SU-DHL-6 (cell line): ENCODE measurements around the gene NTM.

Experiments used
- H2AFZ ChIP-seq: fragments of 200-600 bp; sonication (generic); 2 replicates; pipeline ENCODE4 v1.6.1; 2014; ENCODE audit warnings: low read depth, mild to moderate bottlenecking, moderate library complexity, mixed read lengths, antibody characterized with exemption, low read length; ENCODE audit not compliant: severe bottlenecking
- H3F3A ChIP-seq: fragments of 200-600 bp; shearing (Covaris generic); 2 replicates; pipeline ENCODE4 v1.6.0; 2016; ENCODE audit warnings: antibody characterized with exemption, mild to moderate bottlenecking; ENCODE audit not compliant: insufficient read depth
- H3K27ac ChIP-seq: fragments of 200-600 bp; sonication (generic); 2 replicates; pipeline ENCODE4 v1.5.1; 2016; ENCODE audit warnings: low read depth, mild to moderate bottlenecking, low read length, moderate library complexity, mixed read lengths
- H3K27me3 ChIP-seq: fragments of 200-600 bp; sonication (generic), shearing (Covaris generic); 2 replicates; pipeline ENCODE4 v1.6.0; 2014; ENCODE audit warnings: mild to moderate bottlenecking, low read length
- H3K36me3 ChIP-seq: fragments of 200-600 bp; sonication (generic); 2 replicates; pipeline ENCODE4 v1.6.1; 2014; ENCODE audit warnings: mild to moderate bottlenecking, low read length, mixed read lengths
- H3K4me2 ChIP-seq: fragments of 300-600, 200-600 bp; shearing (Covaris generic), sonication (generic); 2 replicates; pipeline ENCODE4 v1.6.0; 2014; ENCODE audit warnings: low read length, low read depth, mild to moderate bottlenecking; ENCODE audit not compliant: poor library complexity, severe bottlenecking
- H3K4me3 ChIP-seq: fragments of 200-600 bp; sonication (generic); 2 replicates; pipeline ENCODE4 v1.5.1; 2014; ENCODE audit warnings: antibody characterized with exemption, low read length, mild to moderate bottlenecking, mixed read lengths; ENCODE audit not compliant: insufficient read depth, poor library complexity, severe bottlenecking
- H3K79me2 ChIP-seq: fragments of 200-600 bp; sonication (generic); 2 replicates; pipeline ENCODE4 v1.6.1; 2014; ENCODE audit warnings: mild to moderate bottlenecking, low read length, moderate library complexity; ENCODE audit not compliant: insufficient read depth
- H3K9ac ChIP-seq: fragments of 200-600 bp; sonication (generic); 2 replicates; pipeline ENCODE4 v1.7.0; 2014; ENCODE audit warnings: mild to moderate bottlenecking, low read length
- H3K9me2 ChIP-seq: fragments of 200-600 bp; sonication (generic); replicated peaks from 2 replicates; pipeline ENCODE4 v1.6.1; 2014; ENCODE audit warnings: low read length; ENCODE audit not compliant: insufficient read depth
- H3K9me3 ChIP-seq: fragments of 200-600 bp; sonication (generic); 2 replicates; pipeline ENCODE4 v1.6.1; 2014; ENCODE audit warnings: low read length, mixed read lengths; ENCODE audit not compliant: insufficient read depth
- H4K20me1 ChIP-seq: fragments of 200-600 bp; sonication (generic); 2 replicates; pipeline ENCODE4 v1.6.1; 2014; ENCODE audit warnings: low read depth, mild to moderate bottlenecking, antibody characterized with exemption, low read length, moderate library complexity, mixed read lengths
- EZH2phosphoT487 ChIP-seq: fragments of 200-600 bp; sonication (generic), shearing (Covaris generic); conservative IDR thresholded peaks from 2 replicates; pipeline ENCODE4 v1.6.1; 2018; ENCODE audit warnings: mild to moderate bottlenecking, antibody characterized with exemption, low read length, moderate library complexity, mixed read lengths
- TF ChIP-seq, protein P1 (sequence below): fragments of 200-600 bp; sonication (generic); IDR thresholded peaks from one replicate; pipeline ENCODE4 v1.5.1; 2017; ENCODE audit warnings: antibody characterized with exemption, mild to moderate bottlenecking, low read length, moderate library complexity; ENCODE audit not compliant: insufficient read depth, poor library complexity, severe bottlenecking

The NTM gene

GRCh38 chr11:131957875-131958274 is 587.5 kb downstream of the NTM start:
- Histone ChIP-seq H4K20me1 (no peaks in the 10 kb centered on the region), H3K9me2 (no peaks in the 10 kb centered on the region), H3K27me3 (no peaks in the 10 kb centered on the region), H3F3A (no peaks in the 10 kb centered on the region), H3K4me2 (no peak overlapping the region), H3K9ac (no peak overlapping the region), H3K9me3 (no peaks in the 10 kb centered on the region), H3K4me3 (no peak overlapping the region), H2AFZ (no peak overlapping the region), H3K36me3 (no peaks in the 10 kb centered on the region), H3K79me2 (no peaks in the 10 kb centered on the region), H3K27ac (no peak overlapping the region)
- TF ChIP-seq, protein P1, sequence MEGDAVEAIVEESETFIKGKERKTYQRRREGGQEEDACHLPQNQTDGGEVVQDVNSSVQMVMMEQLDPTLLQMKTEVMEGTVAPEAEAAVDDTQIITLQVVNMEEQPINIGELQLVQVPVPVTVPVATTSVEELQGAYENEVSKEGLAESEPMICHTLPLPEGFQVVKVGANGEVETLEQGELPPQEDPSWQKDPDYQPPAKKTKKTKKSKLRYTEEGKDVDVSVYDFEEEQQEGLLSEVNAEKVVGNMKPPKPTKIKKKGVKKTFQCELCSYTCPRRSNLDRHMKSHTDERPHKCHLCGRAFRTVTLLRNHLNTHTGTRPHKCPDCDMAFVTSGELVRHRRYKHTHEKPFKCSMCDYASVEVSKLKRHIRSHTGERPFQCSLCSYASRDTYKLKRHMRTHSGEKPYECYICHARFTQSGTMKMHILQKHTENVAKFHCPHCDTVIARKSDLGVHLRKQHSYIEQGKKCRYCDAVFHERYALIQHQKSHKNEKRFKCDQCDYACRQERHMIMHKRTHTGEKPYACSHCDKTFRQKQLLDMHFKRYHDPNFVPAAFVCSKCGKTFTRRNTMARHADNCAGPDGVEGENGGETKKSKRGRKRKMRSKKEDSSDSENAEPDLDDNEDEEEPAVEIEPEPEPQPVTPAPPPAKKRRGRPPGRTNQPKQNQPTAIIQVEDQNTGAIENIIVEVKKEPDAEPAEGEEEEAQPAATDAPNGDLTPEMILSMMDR: no peak
- TF ChIP-seq EZH2phosphoT487: no peak

DNA sequence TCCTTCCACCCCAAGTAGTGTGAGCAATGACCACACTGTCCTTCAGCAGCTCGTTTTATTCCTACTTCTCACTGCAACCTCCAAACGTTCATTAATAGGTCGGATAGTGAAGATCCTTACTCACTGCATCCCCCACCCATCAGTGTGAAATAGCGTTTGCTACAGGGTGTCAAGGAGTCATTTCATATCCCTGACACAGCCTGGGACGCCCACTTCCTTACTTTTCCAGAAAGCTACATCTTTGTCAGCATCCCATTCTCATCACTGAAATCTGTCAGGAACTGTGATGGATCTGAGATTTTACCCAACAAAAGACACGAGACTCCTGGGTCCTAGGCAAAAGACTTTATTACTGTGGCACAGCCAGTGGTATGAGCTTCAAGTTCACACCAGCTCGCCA is 592.4 kb downstream of the NTM start:
- no peak overlapping the region for H3K9ac ChIP-seq
- H2AFZ ChIP-seq: no peak overlapping the region
- no peaks in the 10 kb centered on the region for H3K9me2 ChIP-seq
- H3K4me2 ChIP-seq: no peak overlapping the region
- H4K20me1 ChIP-seq: no peaks in the 10 kb centered on the region
- no peaks in the 10 kb centered on the region for H3K36me3 ChIP-seq
- H3K79me2 ChIP-seq: no peaks in the 10 kb centered on the region
- TF ChIP-seq, protein P1: no peak
- no peak for TF ChIP-seq EZH2phosphoT487
- H3K27me3 ChIP-seq: no peaks in the 10 kb centered on the region
- no peak overlapping the region for H3K4me3 ChIP-seq
- no peak overlapping the region for H3K27ac ChIP-seq
- H3K9me3 ChIP-seq: no peaks in the 10 kb centered on the region
- no peaks in the 10 kb centered on the region for H3F3A ChIP-seq

DNA sequence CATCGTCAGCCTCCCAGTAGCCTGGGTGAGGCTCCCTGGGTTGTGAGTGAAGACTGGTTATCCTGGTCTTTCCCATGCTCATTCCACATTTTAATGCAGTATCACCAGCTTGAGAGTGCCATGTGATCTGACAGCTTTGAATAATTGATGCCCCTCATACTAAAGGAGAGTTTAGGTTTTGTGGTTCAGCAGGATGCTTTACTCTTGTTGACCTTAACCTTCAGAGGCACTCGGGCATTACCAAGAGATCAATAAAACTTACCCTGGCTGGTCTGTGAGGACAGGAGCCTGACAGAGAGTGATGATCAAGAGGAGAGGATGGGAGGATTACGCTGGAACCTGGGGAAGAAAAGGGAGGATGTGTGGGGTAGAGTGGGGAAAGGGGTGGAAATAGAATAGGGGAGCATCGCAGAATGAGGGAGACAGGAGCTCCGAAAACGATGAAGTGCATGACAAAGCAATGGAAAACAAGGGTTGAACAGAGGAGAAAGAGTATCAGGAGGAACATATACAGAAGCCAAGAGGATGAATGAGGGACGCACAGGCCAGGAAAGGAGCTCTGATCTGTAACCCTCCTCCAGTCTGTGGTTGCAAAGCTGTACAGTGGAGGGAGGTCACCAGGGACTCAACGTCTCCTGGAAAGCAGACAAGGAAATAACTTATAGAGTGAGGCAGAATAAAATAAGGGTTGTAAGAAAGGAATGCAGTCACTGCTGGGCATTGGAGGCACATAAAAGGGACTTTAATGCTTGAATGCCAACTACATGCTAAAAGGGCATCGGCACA is 594.5 kb downstream of the NTM start:
- Histone ChIP-seq H3K9me3 (no peaks in the 10 kb centered on the region), H3K9ac (no peak overlapping the region), H3K4me2 (no peak overlapping the region), H4K20me1 (no peaks in the 10 kb centered on the region), H3K27ac (no peak overlapping the region), H3K36me3 (no peaks in the 10 kb centered on the region), H3K79me2 (no peaks in the 10 kb centered on the region), H3K9me2 (no peaks in the 10 kb centered on the region), H3K27me3 (no peaks in the 10 kb centered on the region), H3K4me3 (no peak overlapping the region), H2AFZ (no peak overlapping the region), H3F3A (no peaks in the 10 kb centered on the region)
- no peak for TF ChIP-seq EZH2phosphoT487
- TF ChIP-seq, protein P1: no peak
